ENCODE measurements around the gene GRPR.
"Not testable (repeated sequence)": the region's sequence is repeated elsewhere in the genome, so short reads cannot be mapped to it uniquely, and the experiment has no call there.

The GRPR gene

GRCh38 chrX:16138108-16138427 lies 14.7 kb downstream of the GRPR start:
- no peak overlapping the region for H3K4me2 ChIP-seq (ENCODE audit: low read length)
- peaks cover 11% of the 10 kb centered on the region for H3K27me3 ChIP-seq (ENCODE audit: control insufficient read depth, insufficient read depth, low read length)
- H3K9ac ChIP-seq (ENCODE audit: low read depth, low read length): no peak overlapping the region
- no peaks in the 10 kb centered on the region for H3K9me3 ChIP-seq (replicated peaks; ENCODE audit: low read length)
- H3K4me3 ChIP-seq (ENCODE audit: low read length): no peak overlapping the region
- no peaks in the 10 kb centered on the region for H3K36me3 ChIP-seq (ENCODE audit: insufficient read depth, low read length)
- no peaks in the 10 kb centered on the region for H3K4me1 ChIP-seq (ENCODE audit: control insufficient read depth, insufficient read depth, low read length)

GRCh38 chrX:16140448-16140847 lies 17.1 kb downstream of the GRPR start:
- Histone ChIP-seq H3K4me2 (ENCODE audit: low read length) (no peak overlapping the region), H3K36me3 (ENCODE audit: insufficient read depth, low read length) (no peaks in the 10 kb centered on the region), H3K4me1 (ENCODE audit: control insufficient read depth, insufficient read depth, low read length) (no peaks in the 10 kb centered on the region), H3K27me3 (ENCODE audit: control insufficient read depth, insufficient read depth, low read length) (peaks cover 5% of the 10 kb centered on the region), H3K4me3 (ENCODE audit: low read length) (no peak overlapping the region), H3K9ac (ENCODE audit: low read depth, low read length) (no peak overlapping the region), H3K9me3 (replicated peaks; ENCODE audit: low read length) (no peaks in the 10 kb centered on the region)

- Histone ChIP-seq H3K4me3 (ENCODE audit: low read length) (no peak overlapping the region), H3K36me3 (ENCODE audit: insufficient read depth, low read length) (no peaks in the 10 kb centered on the region), H3K4me2 (ENCODE audit: low read length) (no peak overlapping the region), H3K27me3 (ENCODE audit: control insufficient read depth, insufficient read depth, low read length) (peaks cover 5% of the 10 kb centered on the region), H3K4me1 (ENCODE audit: control insufficient read depth, insufficient read depth, low read length) (no peaks in the 10 kb centered on the region), H3K9me3 (replicated peaks; ENCODE audit: low read length) (no peaks in the 10 kb centered on the region), H3K9ac (ENCODE audit: low read depth, low read length) (no peak overlapping the region)
Observed at GRCh38 chrX:16140983-16141382, 17.6 kb downstream of the GRPR start.

- no peaks in the 10 kb centered on the region for H3K36me3 ChIP-seq (ENCODE audit: insufficient read depth, low read length)
Observed at GRCh38 chrX:16141422-16142245, 18.3 kb downstream of the GRPR start.

GRCh38 chrX:16142246-16142558 lies 18.8 kb downstream of the GRPR start:
- no peak overlapping the region for H3K4me3 ChIP-seq (ENCODE audit: low read length)
- H3K4me1 ChIP-seq (ENCODE audit: control insufficient read depth, insufficient read depth, low read length): no peaks in the 10 kb centered on the region
- no peaks in the 10 kb centered on the region for H3K9me3 ChIP-seq (replicated peaks; ENCODE audit: low read length)
- no peak overlapping the region for H3K4me2 ChIP-seq (ENCODE audit: low read length)
- peaks cover 5% of the 10 kb centered on the region for H3K27me3 ChIP-seq (ENCODE audit: control insufficient read depth, insufficient read depth, low read length)
- no peak overlapping the region for H3K9ac ChIP-seq (ENCODE audit: low read depth, low read length)
- H3K36me3 ChIP-seq (ENCODE audit: insufficient read depth, low read length): no peaks in the 10 kb centered on the region

More at GRCh38 chrX:16141422-16142245, 18.3 kb downstream of the GRPR start:
- H3K9ac ChIP-seq (ENCODE audit: low read depth, low read length): no peak overlapping the region
- no peak overlapping the region for H3K4me3 ChIP-seq (ENCODE audit: low read length)
- no peaks in the 10 kb centered on the region for H3K4me1 ChIP-seq (ENCODE audit: control insufficient read depth, insufficient read depth, low read length)
- peaks cover 5% of the 10 kb centered on the region for H3K27me3 ChIP-seq (ENCODE audit: control insufficient read depth, insufficient read depth, low read length)
- no peaks in the 10 kb centered on the region for H3K9me3 ChIP-seq (replicated peaks; ENCODE audit: low read length)
- H3K4me2 ChIP-seq (ENCODE audit: low read length): no peak overlapping the region

GRCh38 chrX:16143968-16144367 lies 20.6 kb downstream of the GRPR start:
- Histone ChIP-seq H3K27me3 (ENCODE audit: control insufficient read depth, insufficient read depth, low read length) (no peaks in the 10 kb centered on the region), H3K4me3 (ENCODE audit: low read length) (no peak overlapping the region), H3K9me3 (replicated peaks; ENCODE audit: low read length) (no peaks in the 10 kb centered on the region), H3K36me3 (ENCODE audit: insufficient read depth, low read length) (no peaks in the 10 kb centered on the region), H3K9ac (ENCODE audit: low read depth, low read length) (no peak overlapping the region), H3K4me1 (ENCODE audit: control insufficient read depth, insufficient read depth, low read length) (no peaks in the 10 kb centered on the region), H3K4me2 (ENCODE audit: low read length) (no peak overlapping the region)

GRCh38 chrX:16144420-16144819 lies 21.1 kb downstream of the GRPR start:
- H3K4me1 ChIP-seq (ENCODE audit: control insufficient read depth, insufficient read depth, low read length): no peaks in the 10 kb centered on the region
- H3K4me2 ChIP-seq (ENCODE audit: low read length): no peak overlapping the region
- no peaks in the 10 kb centered on the region for H3K9me3 ChIP-seq (replicated peaks; ENCODE audit: low read length)
- H3K36me3 ChIP-seq (ENCODE audit: insufficient read depth, low read length): no peaks in the 10 kb centered on the region
- no peak overlapping the region for H3K4me3 ChIP-seq (ENCODE audit: low read length)
- H3K9ac ChIP-seq (ENCODE audit: low read depth, low read length): no peak overlapping the region
- no peaks in the 10 kb centered on the region for H3K27me3 ChIP-seq (ENCODE audit: control insufficient read depth, insufficient read depth, low read length)

- not testable (repeated sequence) for H3K4me1 ChIP-seq (ENCODE audit: control insufficient read depth, insufficient read depth, low read length); H3K36me3 ChIP-seq (ENCODE audit: insufficient read depth, low read length); H3K9me3 ChIP-seq (replicated peaks; ENCODE audit: low read length); H3K4me3 ChIP-seq (ENCODE audit: low read length); H3K4me2 ChIP-seq (ENCODE audit: low read length); H3K9ac ChIP-seq (ENCODE audit: low read depth, low read length); H3K27me3 ChIP-seq (ENCODE audit: control insufficient read depth, insufficient read depth, low read length)
Observed at GRCh38 chrX:16145093-16145492, 21.7 kb downstream of the GRPR start.

GRCh38 chrX:16145656-16146055 lies 22.3 kb downstream of the GRPR start:
- no peak overlapping the region for H3K4me2 ChIP-seq (ENCODE audit: low read length)
- H3K36me3 ChIP-seq (ENCODE audit: insufficient read depth, low read length): no peaks in the 10 kb centered on the region
- H3K4me1 ChIP-seq (ENCODE audit: control insufficient read depth, insufficient read depth, low read length): no peaks in the 10 kb centered on the region
- H3K9ac ChIP-seq (ENCODE audit: low read depth, low read length): no peak overlapping the region
- H3K27me3 ChIP-seq (ENCODE audit: control insufficient read depth, insufficient read depth, low read length): no peaks in the 10 kb centered on the region
- no peaks in the 10 kb centered on the region for H3K9me3 ChIP-seq (replicated peaks; ENCODE audit: low read length)
- no peak overlapping the region for H3K4me3 ChIP-seq (ENCODE audit: low read length)

- no peak overlapping the region for H3K9ac ChIP-seq (ENCODE audit: low read depth, low read length)
- no peak overlapping the region for H3K4me3 ChIP-seq (ENCODE audit: low read length)
- no peaks in the 10 kb centered on the region for H3K27me3 ChIP-seq (ENCODE audit: control insufficient read depth, insufficient read depth, low read length)
- no peaks in the 10 kb centered on the region for H3K4me1 ChIP-seq (ENCODE audit: control insufficient read depth, insufficient read depth, low read length)
- no peak overlapping the region for H3K4me2 ChIP-seq (ENCODE audit: low read length)
- H3K9me3 ChIP-seq (replicated peaks; ENCODE audit: low read length): no peaks in the 10 kb centered on the region
- H3K36me3 ChIP-seq (ENCODE audit: insufficient read depth, low read length): no peaks in the 10 kb centered on the region
Observed at GRCh38 chrX:16148896-16149295, 25.5 kb downstream of the GRPR start.

GRCh38 chrX:16155581-16156096 lies 32.3 kb downstream of the GRPR start:
- Histone ChIP-seq H3K4me1 (ENCODE audit: control insufficient read depth, insufficient read depth, low read length) (peaks cover 5% of the 10 kb centered on the region), H3K9ac (ENCODE audit: low read depth, low read length) (no peak overlapping the region), H3K4me2 (ENCODE audit: low read length) (no peak overlapping the region), H3K27me3 (ENCODE audit: control insufficient read depth, insufficient read depth, low read length) (no peaks in the 10 kb centered on the region), H3K36me3 (ENCODE audit: insufficient read depth, low read length) (no peaks in the 10 kb centered on the region), H3K9me3 (replicated peaks; ENCODE audit: low read length) (no peaks in the 10 kb centered on the region), H3K4me3 (ENCODE audit: low read length) (no peak overlapping the region)

GRCh38 chrX:16156692-16157331 lies 33.4 kb downstream of the GRPR start:
- H3K36me3 ChIP-seq (ENCODE audit: insufficient read depth, low read length): no peaks in the 10 kb centered on the region
- no peak overlapping the region for H3K4me3 ChIP-seq (ENCODE audit: low read length)
- peaks cover 13% of the 10 kb centered on the region for H3K4me1 ChIP-seq (ENCODE audit: control insufficient read depth, insufficient read depth, low read length)
- no peaks in the 10 kb centered on the region for H3K27me3 ChIP-seq (ENCODE audit: control insufficient read depth, insufficient read depth, low read length)
- H3K9ac ChIP-seq (ENCODE audit: low read depth, low read length): no peak overlapping the region
- no peaks in the 10 kb centered on the region for H3K9me3 ChIP-seq (replicated peaks; ENCODE audit: low read length)
- H3K4me2 ChIP-seq (ENCODE audit: low read length): no peak overlapping the region
